D341Med (cell line): ENCODE data around the gene GNG2.

Experiments
- DNase-seq: peaks from one replicate; pipeline ENCODE4 v3.0.0; 2012; ENCODE audit warnings: low spot score

The GNG2 gene

DNA sequence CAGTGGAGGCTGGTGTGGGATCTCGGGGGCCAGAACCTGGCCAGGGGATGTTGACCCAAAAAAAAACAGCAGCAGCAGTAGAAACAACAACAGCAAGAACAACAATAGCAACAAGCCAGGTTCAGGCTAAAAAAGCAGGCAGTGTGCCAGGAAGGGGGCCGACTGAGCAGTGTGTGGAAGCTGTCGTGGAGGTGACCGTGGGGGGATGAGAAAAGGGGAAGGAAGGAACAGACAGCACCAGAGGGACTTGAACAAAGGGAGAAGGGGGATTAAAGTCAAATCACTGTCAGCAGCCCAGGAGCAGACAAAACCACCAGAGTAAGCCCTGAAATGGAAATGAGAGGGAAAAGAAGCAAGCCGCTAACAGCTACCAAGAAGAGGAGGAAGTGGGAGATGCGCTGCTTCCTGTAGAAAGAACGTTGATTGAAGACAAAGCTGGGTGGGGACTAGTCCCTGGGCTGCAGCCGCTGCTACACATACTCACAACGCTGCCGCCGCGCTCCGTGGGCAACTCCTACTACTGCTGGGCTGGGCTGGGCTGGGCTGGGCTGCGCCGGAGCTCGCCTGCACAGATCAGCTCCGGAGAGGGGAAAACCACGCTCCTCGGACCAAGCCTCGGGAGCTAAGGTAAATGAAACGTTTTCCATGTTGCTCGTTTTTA is at the start of gene GNG2:
Gene GNG2, plus strand, starts transcription at position 449 of the 661 bp plus-strand sequence. CDS start 90,067 bp downstream, outside the sequence.
- DNase-seq = no peak

DNA sequence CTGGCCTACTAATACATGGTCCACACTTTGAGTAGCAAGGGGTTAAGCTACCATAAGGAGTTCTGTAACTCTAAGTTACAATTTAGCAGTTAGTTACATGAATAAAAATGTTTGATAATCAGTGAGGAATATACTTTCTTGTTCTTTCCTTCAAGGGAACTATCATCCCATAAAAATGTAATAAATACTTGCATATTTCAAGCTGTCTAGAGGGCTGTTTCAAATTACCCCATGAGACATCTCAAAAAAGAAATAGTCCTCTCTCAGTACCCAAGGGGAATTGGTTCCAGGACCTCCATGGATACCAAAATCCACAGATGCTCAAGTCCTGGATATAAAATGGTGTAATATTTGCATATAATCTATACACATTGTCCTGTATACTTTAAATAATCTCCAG is 48.7 kb upstream of the GNG2 start:
- no peak for DNase-seq

DNA sequence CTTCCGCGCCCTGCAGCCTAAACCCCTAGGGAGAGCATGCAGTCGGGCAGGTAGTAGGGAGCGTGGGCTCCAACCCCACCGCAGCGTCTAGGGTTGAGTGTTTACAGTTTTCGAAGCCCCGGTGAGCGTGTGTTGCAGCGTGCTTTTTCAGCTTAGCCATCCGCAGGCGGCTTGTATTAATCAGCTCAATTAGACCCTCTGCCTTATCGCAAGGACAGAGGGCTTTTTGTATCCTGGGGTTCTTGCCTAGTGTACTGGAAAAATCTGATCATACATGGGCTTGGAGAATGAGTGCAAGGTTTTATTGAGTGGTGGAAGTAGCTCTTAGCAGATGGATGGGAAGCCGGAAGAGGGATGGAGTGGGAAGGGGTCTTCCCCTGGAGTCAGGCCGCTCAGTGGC is 44.4 kb upstream of the GNG2 start:
- no peak for DNase-seq

DNA sequence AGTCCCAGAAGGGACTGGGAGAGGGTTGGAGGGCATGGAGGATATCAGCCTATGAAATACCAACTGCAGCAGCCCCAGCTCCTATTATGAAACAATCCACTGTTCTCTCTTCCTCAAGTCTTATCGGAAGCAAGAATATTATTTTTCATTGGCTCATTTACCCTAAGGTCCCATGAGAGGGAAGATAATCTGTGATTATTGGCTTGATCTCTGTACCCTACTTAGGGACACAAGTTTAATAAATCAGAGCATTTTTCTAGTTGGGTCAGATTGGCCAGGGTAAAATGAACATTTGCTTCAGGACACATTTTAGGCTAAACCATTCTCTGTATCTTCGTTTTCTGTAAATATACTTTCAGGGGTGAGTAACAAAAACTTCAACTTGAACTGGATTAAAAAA is 43.1 kb upstream of the GNG2 start:
- no peak for DNase-seq

DNA sequence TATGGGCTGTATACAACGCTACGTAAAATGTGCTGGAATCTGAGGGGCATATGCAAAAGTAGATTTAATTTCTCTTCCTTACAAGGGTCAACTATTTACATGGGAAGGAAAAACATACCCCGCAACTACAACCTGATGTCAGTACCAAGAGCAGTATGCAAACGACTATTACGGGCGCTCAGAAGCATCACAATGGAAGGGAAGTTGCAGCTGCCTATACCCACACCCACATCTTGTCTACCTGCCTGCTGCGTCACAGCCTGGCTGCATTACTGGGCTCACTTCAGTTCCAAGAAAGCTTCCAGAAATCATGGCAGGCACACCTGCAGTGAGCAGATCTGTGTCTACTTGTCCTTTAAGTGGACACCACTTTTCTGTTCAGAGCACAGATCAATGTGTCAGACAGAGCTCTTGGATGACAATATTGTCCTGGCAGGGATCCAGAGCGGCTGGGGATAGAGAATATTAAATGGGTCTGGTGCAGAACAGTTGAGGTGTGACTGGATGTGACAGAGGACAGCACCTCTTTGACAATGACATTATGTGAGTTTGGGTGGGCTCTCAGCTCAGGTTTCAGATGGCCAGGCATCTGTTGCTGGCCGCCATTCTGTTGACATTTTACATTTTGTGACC is 41.5 kb upstream of the GNG2 start:
- DNase-seq = no peak

DNA sequence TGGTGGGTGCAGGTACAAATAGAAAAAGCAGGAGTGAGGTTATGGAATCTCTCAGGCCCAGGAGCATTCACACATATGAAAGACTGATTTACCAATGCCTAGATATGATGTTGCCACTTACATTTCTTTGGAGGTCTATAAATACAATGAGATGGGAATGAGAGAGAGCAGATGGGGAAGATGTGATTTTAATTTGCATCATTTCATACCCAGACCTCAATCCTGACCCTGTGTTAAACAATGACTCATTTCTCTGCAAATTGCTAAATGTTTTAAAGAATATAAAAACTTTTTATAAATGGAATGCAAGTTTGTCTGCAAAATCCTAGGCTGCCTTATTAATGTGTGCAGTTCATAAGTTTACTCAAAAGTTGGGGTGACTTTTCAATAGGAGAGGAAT is 38.6 kb upstream of the GNG2 start:
- no peak for DNase-seq

DNA sequence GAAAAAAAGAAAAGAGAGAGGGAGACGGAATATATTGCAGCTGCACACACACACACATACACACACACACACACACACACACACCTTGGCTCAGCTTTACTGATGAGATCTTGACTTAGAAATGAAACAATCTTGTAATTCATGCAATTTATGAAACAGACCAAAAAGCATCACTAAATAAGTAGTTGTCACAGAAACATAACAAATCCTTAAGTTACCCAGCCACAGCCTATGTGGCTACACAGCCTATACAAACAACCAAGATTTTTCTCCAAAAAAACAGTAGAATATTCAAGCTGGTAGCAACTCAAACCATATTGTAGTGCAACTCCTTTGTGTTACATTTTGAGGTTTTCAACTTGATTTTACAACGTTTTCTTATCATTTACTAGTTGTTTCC is 37.9 kb upstream of the GNG2 start:
- no peak for DNase-seq

DNA sequence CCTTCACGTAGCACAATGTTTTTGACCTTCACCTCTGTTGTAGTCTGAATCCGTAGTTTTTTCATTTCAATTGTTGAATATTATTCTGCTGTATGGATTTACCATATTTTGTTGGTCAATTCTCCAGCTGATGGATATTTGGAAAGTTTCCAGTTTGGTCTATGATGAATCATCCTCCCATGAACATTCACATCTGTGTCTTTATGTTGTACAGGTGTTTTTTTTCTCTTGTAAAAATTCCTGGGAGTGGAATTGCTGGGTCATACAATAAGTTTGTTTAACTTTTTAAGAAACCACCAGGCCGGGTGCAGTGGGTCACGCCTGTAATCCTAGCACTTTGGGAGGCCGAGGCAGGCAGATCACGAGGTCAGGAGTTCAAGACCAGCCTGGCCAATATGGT is 36.7 kb upstream of the GNG2 start:
- no peak for DNase-seq

DNA sequence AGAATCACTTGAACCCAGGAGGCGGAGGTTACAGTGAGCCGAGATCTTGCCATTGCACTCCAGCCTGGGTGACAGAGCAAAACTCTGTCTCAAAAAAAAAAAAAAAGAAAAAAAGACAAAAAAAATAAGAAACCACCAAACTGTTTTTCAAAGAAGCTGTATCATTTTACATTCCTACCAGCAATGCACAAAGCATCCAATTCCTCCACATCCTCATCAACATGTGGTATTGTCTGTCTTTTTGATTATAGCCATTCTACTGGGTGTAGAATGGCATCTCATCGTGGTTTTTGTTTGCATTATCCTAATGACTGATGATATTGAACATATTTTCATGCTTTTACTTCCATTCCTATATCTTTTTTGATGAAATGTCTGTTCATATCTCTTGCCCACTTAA is 36.2 kb upstream of the GNG2 start:
- no peak for DNase-seq

DNA sequence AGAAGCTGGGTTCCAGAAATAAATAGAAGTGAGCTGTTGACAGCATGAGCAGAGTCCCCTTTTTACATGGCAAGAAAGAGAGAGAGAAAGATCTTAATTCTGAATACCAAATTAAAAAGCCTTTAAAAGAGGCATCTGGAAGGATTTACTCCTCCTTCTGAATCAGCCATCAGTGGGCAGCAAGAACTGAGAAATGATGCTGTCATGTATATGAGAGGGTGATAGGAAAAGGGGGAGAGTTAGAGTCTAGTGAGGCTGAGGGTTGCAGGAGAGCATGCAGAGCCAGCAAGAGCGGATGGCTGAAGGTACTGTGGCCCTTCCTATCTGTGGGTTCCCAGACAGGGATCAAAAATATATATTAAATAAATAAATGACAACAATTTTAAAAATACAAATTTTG is 34.5 kb upstream of the GNG2 start:
- no peak for DNase-seq

DNA sequence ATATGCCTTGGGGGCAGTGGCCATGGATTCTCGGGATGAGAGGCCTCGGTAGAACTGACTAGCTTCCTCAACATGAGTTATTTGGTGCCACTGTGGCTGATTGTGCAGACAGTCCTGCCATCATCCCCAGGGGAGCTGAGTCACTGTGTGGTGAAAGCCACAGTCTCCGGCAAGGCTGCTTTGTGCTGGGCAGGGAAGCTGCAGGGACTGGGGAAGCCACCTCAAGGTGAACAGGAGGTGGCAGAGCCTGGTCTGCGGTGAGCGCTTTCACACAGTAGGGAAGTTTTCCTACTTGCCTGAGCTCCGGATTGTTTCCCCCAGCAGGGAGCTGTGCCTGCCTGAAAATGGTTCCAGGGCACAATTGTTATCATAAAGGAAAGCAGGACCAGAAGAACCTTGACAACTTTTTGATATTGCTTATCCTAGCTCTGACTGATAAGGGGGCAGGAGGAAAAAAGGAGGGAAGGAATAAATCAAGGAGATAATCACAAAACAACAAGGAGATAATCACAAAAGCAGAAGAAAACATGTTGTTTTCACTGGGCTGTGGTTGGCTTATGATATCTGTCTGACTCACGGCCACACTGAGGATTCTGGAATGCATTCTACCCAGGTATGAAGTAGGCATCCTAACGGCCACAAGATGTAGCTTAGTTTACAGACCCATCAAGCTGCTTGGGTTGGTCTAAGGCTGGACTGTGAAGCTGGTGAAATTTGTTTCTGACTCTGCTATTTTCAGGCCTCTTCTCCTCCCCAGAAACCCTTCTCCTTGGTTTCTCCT is 32.2 kb upstream of the GNG2 start:
- no peak for DNase-seq

DNA sequence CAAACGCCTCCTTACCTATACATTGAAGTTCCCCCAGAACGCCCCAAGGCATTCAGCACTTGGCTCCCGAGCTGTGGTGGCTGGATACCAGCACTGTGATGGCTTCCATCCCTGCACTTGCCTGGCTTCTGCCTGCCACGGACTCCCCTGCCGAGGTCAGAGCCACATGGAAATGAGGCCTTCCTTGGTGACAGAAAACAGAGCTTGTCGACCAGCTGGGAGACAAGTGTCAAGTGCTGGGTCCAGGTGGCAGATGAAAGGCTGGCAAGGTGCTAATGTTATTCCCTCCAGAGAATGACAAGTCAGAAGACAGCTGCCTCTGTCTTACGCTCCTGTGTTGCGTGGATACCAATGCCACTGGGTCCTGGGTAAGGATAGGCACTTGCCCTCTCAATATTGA is 26.2 kb upstream of the GNG2 start:
- no peak for DNase-seq

DNA sequence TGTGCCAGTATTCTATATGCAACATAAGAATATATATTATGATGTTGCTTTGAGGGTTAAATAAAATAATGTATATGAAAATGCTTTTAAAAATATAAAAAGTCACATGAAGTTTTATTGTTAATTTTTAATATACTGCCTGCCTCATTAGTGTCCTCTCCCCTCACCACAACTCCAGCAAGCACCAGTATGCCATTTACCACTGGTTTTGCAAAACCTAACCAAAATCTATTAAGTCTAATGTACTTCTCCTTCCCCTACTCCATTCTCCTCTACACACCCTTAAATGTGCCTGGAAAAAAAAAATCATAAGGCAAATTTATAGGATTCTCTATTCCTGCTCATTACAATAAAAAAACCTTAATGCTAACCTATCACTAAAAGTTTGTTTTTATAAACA is 24.0 kb upstream of the GNG2 start:
- DNase-seq = no peak

DNA sequence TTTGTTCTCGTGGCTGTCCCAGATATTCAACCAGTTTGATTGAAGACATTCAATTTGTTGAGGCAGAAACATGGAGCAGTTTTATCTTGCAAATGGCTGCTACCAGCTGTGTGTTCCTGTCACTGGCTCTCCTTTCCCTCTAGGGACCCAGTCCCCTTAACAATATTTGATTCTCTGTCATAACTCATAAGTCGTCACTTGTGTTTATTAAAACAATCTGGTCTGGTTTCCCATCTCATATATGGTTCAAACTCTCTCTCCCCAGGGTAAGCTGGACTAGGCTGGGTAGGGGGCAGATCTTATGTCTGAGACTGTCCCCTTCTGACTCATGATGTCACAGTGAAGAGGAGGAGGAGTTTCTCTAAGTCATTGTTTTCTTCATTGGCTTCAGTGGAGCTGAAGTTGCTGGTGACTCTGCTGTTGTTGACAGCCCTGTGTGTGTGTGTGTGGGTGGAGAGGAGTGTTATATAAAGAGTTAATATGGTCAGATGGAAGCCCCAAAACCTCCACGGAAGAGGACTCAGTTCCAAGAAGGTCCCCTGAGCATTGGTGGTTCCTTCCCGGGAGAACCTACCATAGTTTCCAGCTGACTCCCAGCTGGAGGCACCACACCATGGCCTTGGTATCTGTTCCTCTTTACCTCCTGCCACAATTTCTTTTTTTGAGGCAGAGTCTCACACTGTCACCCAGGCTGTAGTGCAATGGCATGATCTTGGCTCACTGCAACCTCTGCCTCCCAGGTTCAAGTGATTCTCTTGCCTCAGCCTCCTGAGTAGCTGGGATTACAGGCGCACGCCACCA is 16.1 kb upstream of the GNG2 start:
- DNase-seq = no peak

DNA sequence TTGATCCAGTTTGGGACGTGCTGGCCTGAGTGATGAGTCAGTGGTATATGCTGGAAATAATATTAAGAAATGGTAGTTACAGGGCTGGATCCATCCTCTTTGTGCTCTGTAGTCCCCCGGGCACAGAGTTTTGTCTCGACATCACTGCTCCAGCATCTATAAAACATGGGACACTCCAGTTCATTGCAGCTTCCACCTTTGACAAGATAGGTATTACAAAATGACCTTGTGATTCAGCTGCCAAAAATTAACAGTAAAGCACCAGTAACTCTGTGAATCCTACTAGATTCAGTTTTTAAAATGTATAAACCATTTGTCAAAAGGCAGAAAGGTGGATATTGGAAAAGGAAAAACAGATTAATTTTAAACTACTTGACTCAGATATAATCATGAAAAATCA is 14.6 kb upstream of the GNG2 start:
- no peak for DNase-seq

DNA sequence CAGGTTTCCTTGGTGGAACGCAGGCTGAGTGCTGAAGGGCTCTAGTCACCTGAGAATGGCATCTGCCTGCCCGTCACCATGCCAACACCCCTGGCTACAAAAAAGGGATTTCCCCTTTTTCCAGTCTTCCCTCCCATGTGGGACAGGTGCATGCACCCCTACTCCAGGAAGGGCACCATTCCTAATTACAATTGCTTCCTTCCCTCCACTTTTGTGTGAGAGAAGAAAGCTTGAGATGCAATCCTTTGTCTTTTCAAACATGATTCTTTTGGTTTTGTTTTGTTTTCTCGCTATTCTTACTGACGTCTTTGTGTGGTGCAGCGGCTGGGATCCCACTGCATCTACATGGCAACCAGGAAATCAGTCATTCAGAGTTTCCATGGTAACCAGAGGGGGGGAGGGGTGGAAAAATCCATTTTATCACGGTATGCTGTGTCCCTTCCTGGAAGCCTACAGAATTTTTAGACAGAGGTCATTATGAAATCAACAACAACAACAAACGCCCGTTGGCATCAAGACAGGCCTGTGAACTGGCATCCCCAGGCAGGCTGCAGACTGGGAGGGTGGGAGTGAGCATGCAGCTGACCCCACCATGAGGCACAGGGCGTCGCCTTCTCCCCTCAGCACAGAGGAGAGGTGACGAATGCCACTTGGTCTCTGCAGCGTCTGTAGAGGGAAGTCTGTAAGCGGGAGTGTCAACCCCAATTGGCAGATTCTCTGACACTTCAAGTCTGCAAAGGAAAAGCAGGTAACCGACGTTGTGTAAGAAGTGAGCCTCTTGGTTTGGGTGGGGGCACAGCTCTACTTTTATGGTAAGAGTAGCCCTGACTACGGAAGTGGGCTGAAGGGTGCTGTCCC is 13.6 kb upstream of the GNG2 start:
- no peak for DNase-seq

DNA sequence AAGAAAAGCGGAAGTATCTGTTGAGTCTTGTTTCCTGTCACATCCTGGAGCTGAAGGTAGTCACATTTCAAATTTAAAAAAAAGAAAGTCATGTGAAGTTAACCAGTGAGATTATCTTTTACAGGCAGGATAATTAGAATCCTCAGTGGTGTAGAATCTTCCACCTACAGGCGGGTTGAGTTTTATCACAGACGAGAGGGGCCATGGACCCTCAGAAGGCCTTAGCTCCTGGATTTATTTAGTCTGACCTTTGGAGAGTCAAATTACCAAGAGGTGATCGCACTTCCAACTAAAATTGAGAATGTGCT is 13.0 kb upstream of the GNG2 start:
- no peak for DNase-seq

DNA sequence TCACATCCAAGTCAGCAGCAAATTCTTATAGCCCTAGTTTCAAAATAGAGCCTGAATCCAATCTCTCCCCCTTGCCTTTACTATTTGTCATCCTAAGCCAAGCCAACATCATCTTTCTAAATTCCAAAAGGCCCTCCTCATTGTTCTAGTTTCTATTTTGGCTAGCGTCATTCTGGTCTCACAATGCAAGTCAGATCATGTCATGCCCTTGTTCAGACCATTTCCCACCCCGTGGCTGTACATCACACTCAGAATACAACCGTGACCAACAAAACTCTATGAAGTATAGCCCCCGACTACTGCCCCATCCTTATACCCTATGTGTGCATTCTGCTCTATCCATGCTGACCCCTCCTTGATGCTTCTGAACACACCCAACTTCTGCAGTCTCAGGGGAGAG is 12.3 kb upstream of the GNG2 start:
- no peak for DNase-seq

DNA sequence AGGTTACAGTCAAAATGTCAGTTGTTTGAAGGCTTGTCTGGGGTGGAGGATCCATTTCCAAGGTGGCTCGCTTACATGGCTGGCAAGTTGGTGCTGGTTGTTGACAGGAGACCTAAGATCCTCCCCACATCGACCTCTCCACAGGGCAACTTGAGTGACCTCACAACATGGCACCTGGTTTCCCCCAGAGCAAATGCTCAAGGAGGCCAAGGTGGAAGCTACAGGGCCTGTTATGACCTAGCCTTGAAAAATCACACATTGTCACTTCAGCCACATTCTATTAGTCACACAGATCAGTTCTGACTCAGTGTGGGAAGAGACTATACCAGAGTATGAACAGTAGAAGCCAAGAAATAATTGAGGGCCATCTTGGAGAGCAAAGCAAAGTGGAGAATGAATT is 11.3 kb upstream of the GNG2 start:
- DNase-seq = no peak

DNA sequence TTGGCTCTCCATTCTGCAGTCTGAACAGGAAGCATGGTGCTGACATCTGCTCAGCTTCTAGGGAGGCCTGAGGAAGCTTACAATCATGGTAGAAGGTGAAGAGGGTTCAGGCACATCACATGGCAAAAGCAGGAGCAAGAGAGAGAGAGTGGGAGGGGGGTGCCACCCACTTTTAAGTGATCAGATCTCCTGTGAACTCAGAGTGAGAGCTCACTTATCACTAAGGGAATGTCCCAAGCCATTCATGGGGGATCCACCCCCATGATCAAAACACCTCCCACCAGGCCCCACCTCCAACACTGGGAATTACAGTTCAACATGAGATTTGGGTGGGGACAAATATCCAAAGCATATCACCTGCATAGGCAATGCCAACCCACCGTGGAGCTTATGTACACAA is 9.8 kb upstream of the GNG2 start:
- DNase-seq = no peak

DNA sequence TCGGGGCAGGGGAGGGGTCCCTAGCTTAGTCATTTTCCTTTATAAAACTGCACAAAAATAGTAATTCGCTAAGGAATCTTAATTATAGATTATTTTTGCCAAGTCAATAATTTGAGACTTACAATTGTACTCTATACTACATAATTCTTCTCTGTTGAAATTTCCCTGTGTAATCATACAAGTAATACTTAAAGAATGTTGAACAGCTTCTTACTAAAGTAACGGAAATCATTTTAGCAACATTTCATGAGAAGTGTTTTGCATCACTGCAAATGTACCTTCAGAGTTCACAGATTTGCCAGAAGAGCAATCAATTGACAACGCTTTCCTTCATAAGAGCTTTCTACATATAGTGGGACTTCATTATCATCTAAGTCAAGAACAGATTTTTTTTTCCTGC is 7.9 kb upstream of the GNG2 start:
- no peak for DNase-seq

DNA sequence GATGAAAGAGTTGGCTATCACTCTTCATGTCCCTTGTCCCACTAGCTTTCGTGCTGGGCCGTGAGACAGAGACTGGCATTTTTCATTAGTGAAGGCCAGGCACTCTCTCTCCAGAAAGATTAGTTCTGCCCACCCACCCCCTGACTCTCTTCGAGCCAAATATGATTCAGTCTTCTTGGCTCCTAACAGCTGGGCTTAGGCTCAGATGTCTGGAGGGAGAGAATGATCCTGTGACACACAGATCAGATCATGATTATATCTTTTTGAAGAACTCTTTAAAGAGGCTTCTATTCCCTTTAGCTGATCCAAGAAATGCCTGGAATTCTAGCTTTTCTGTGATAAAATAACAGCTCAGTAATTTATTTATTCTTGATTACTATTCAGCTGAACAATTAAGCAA is 5.2 kb upstream of the GNG2 start:
- DNase-seq = no peak
